Loucy (cell line): ENCODE data around the gene TMEM201.

Experiments used
- H2AFZ ChIP-seq: fragments of 200-600 bp; sonication (generic); 2 replicates; pipeline ENCODE4 v1.6.0; 2016; ENCODE audit warnings: antibody characterized with exemption, mild to moderate bottlenecking, low read length, moderate library complexity
- H3F3A ChIP-seq: fragments of 200-600 bp; 2 replicates; pipeline ENCODE4 v1.6.0; 2016; ENCODE audit warnings: antibody characterized with exemption, low read depth, mild to moderate bottlenecking
- H3K27me3 ChIP-seq: fragments of 200-600 bp; sonication (generic); 2 replicates; pipeline ENCODE4 v1.6.1; 2014; ENCODE audit warnings: low read length, mild to moderate bottlenecking; ENCODE audit not compliant: insufficient read depth, poor library complexity, severe bottlenecking
- H3K36me3 ChIP-seq: fragments of 200-600 bp; sonication (generic); 2 replicates; pipeline ENCODE4 v1.6.1; 2016; ENCODE audit warnings: low read length; ENCODE audit not compliant: insufficient read depth
- H3K4me1 ChIP-seq: fragments of 200-600 bp; sonication (generic); 2 replicates; pipeline ENCODE4 v1.5.1; 2014; ENCODE audit warnings: low read length, mild to moderate bottlenecking; ENCODE audit not compliant: insufficient read depth, poor library complexity, severe bottlenecking
- H3K4me2 ChIP-seq: fragments of 200-600 bp; sonication (generic); 2 replicates; pipeline ENCODE4 v1.6.0; 2014; ENCODE audit warnings: antibody characterized with exemption, low read length, low read depth, mild to moderate bottlenecking; ENCODE audit not compliant: poor library complexity, severe bottlenecking
- H3K4me3 ChIP-seq: fragments of 200-600 bp; sonication (generic); 2 replicates; pipeline ENCODE4 v1.5.1; 2014; ENCODE audit warnings: low read length, mild to moderate bottlenecking, mixed read lengths; ENCODE audit not compliant: poor library complexity, severe bottlenecking
- H3K79me2 ChIP-seq: fragments of 200-600 bp; sonication (generic); 2 replicates; pipeline ENCODE4 v1.6.1; 2014; ENCODE audit warnings: low read length; ENCODE audit not compliant: insufficient read depth
- H3K9ac ChIP-seq: fragments of 200-600 bp; sonication (generic); 2 replicates; pipeline ENCODE4 v1.6.0; 2014; ENCODE audit warnings: mild to moderate bottlenecking, low read depth, low read length, moderate library complexity; ENCODE audit not compliant: poor library complexity, severe bottlenecking
- H3K9me2 ChIP-seq: fragments of 200-600 bp; sonication (generic); replicated peaks from 2 replicates; pipeline ENCODE4 v1.6.1; 2016; ENCODE audit warnings: low read depth, low read length, mixed read lengths
- H3K9me3 ChIP-seq: fragments of 200-600 bp; sonication (generic); 2 replicates; pipeline ENCODE4 v1.6.1; 2014; ENCODE audit warnings: mild to moderate bottlenecking, antibody characterized with exemption, low read length, low read depth; ENCODE audit not compliant: insufficient read depth
- H4K20me1 ChIP-seq: fragments of 200-600 bp; sonication (generic); 2 replicates; pipeline ENCODE4 v1.6.0; 2014; ENCODE audit warnings: antibody characterized with exemption, low read length, mild to moderate bottlenecking; ENCODE audit not compliant: insufficient read depth, poor library complexity, severe bottlenecking
- EZH2phosphoT487 ChIP-seq: fragments of 200-600 bp; IDR thresholded peaks from 2 replicates; pipeline ENCODE4 v1.6.1; 2018; ENCODE audit warnings: antibody characterized with exemption, mild to moderate bottlenecking, moderate library complexity, borderline replicate concordance
- TF ChIP-seq, protein P1 (sequence below): fragments of 200-600 bp; sonication (generic); conservative IDR thresholded peaks from 2 replicates; pipeline ENCODE4 v1.5.1; 2014; ENCODE audit warnings: mild to moderate bottlenecking, antibody characterized with exemption, low read length

Gene TMEM201

DNA sequence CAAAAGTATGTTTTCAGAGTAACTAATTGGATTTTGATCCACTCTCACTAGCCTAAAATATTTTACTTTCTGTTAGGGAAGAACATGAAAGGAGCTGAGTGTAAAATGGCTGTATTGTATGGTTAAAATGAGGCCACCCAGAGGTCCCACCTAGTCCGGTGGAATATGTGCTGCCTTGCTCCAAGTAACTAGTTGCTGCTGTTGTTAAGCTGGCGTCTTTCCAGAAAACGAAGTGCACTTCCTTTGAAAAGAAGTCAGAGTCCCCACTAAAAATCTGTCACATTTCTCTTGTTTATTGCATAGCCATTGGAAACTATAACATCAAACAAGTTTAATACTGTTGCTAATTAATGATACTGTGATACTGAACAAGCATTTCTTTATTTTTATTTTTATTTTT, 46.3 kb upstream of the TMEM201 start:
- H3K36me3 ChIP-seq, result no peaks in the 10 kb centered on the region
- H3K9me2 ChIP-seq, result no peaks in the 10 kb centered on the region
- H3K9me3 ChIP-seq, result no peaks in the 10 kb centered on the region
- peaks cover 46% of the 10 kb centered on the region for H4K20me1 ChIP-seq
- TF ChIP-seq, protein P1, sequence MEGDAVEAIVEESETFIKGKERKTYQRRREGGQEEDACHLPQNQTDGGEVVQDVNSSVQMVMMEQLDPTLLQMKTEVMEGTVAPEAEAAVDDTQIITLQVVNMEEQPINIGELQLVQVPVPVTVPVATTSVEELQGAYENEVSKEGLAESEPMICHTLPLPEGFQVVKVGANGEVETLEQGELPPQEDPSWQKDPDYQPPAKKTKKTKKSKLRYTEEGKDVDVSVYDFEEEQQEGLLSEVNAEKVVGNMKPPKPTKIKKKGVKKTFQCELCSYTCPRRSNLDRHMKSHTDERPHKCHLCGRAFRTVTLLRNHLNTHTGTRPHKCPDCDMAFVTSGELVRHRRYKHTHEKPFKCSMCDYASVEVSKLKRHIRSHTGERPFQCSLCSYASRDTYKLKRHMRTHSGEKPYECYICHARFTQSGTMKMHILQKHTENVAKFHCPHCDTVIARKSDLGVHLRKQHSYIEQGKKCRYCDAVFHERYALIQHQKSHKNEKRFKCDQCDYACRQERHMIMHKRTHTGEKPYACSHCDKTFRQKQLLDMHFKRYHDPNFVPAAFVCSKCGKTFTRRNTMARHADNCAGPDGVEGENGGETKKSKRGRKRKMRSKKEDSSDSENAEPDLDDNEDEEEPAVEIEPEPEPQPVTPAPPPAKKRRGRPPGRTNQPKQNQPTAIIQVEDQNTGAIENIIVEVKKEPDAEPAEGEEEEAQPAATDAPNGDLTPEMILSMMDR, result no peak
- H3F3A ChIP-seq, result no peaks in the 10 kb centered on the region
- peak overlapping the region; percentile 69 for H3K4me3 ChIP-seq
- no peaks in the 10 kb centered on the region for H3K27me3 ChIP-seq
- peaks cover 60% of the 10 kb centered on the region for H3K4me1 ChIP-seq
- H3K79me2 ChIP-seq, result peaks cover 77% of the 10 kb centered on the region
- peak overlapping the region; percentile 98 for H3K4me2 ChIP-seq
- H3K9ac ChIP-seq, result peak overlapping the region; percentile 64
- H2AFZ ChIP-seq, result no peak overlapping the region

DNA sequence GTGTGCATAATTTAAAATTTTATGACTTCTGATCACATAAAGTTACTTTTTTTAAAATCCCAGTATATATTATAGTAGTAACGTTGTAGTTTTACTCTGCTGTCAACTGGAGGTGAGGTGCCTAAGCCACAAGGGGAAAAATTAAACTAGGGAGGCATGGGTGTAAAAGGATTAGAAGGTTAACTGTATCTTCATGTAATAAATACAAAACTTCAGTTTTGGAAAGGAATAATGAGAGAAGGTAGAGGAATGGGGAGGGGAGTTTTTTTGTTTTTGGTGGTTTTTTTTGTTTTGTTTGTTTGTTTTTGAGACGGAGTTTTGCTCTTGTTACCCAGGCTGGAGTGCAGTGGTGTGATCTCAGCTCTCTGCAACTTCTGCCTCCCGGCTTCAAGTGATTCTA, 43.8 kb upstream of the TMEM201 start:
- Histone ChIP-seq H3K79me2 (peaks cover 97% of the 10 kb centered on the region), H3K9me3 (no peaks in the 10 kb centered on the region), H3K4me3 (peak overlapping the region; percentile 23), H3K4me2 (peak overlapping the region; percentile 58), H3K9ac (no peak overlapping the region), H3F3A (no peaks in the 10 kb centered on the region), H3K9me2 (no peaks in the 10 kb centered on the region), H3K4me1 (peaks cover 45% of the 10 kb centered on the region), H4K20me1 (peaks cover 61% of the 10 kb centered on the region), H3K27me3 (no peaks in the 10 kb centered on the region), H3K36me3 (no peaks in the 10 kb centered on the region), H2AFZ (no peak overlapping the region)
- no peak for TF ChIP-seq EZH2phosphoT487
- TF ChIP-seq, protein P1, result no peak

DNA sequence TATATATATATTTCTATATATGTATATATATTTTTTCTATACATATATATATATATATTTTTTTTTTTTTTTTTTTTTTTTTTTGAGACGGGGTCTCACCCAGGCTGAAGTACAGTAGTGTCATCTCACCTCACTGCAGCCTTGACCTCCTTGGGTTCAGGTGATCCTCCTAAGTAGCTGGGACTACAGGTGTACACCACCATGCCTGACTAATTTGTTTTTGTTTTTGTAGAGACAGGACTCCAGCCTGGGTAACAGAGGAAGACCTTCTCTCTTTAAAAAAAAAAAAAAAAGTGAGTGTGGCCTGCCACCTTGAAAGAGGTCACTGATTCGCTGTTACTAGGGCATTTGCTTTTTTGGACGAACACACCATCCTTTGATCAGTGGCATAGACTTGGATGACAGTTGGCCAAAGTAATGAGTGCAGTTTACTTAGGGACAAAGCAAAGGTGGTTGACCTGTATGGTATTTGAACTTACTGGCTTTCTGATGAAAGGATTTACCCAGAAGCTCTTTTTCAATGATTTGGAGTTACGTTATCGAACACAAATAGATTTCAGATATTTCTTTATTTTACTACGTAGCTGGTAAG, 38.7 kb upstream of the TMEM201 start:
- no peak overlapping the region for H3K4me3 ChIP-seq
- H3K79me2 ChIP-seq, result peaks cover 78% of the 10 kb centered on the region
- no peak overlapping the region for H3K9ac ChIP-seq
- H3K27me3 ChIP-seq, result no peaks in the 10 kb centered on the region
- H2AFZ ChIP-seq, result no peak overlapping the region
- H3K9me3 ChIP-seq, result no peaks in the 10 kb centered on the region
- H3K4me1 ChIP-seq, result peaks cover 7% of the 10 kb centered on the region
- peaks cover 19% of the 10 kb centered on the region; the same call in 1 of the 2 replicates for H3K36me3 ChIP-seq
- no peaks in the 10 kb centered on the region for H3K9me2 ChIP-seq
- no peak for TF ChIP-seq EZH2phosphoT487
- TF ChIP-seq, protein P1, result no peak
- peaks cover 44% of the 10 kb centered on the region for H4K20me1 ChIP-seq
- H3K4me2 ChIP-seq, result no peak overlapping the region
- H3F3A ChIP-seq, result no peaks in the 10 kb centered on the region
